ENCODE measurements around the gene CSNK1D. TPM values are rescaled to one million over a fixed set of nuclear protein-coding genes. Genes with fewer than 3 reads are reported as not detected.

CSNK1D gene
- total and polyA plus RNA-seq, 10 of the 15 experiments (the other 5 are each of a cell fraction or from before 2014, with no cell fraction given) = 5.7 to 105 (median 58.1) TPM

DNA sequence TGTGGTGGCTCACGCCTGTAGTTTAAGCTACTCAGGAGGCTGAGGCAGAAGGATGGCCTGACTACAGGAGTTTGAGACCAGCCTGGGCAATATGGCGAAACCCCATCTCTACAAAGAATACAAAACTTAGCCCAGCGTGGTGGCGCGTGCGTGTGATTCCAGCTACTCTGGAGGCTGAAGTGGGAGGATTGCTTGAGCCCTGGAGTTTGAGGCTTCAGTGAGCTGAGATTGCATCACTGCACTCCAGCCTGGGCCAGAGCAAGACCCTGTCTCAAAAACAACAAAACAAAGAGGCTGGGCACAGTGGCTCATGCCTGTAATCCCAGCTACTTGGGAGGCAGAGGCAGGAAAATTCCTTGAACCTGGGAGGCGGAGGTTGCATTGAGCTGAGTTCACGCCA lies 7.0 kb upstream of the CSNK1D start:
- WGBS (ENCODE audit: insufficient coverage, insufficient replicate concordance, low lambda C conversion rate, missing lambda C conversion rate) = 87% methylated on average over 8 of the region's 8 CpGs
- in situ Hi-C loops (cut with MboI) (no loop called here), intact Hi-C loops (cut with micrococcal nuclease; ENCODE audit: unreplicated experiment) (no loop called here)
- Histone ChIP-seq H3K4me1 (ENCODE audit: control insufficient read depth, insufficient read depth, low read length) (no peaks in the 10 kb centered on the region; the same call in 1 of the 2 replicates), H2AFZ (ENCODE audit: control insufficient read depth, low read depth, low read length) (no peak overlapping the region), H3K9me3 (replicated peaks; ENCODE audit: control insufficient read depth, insufficient read depth, low read length) (no peaks in the 10 kb centered on the region), H3K79me2 (ENCODE audit: control insufficient read depth, insufficient read depth, low read length) (no peaks in the 10 kb centered on the region), H3K27ac (ENCODE audit: control insufficient read depth, insufficient read depth) (no peak overlapping the region), H3K27me3 (replicated peaks in 1 of 2; ENCODE audit: control insufficient read depth in 2 of 2, insufficient read depth in 2 of 2, low read length in 1 of 2) (no peaks in the 10 kb centered on the region), H3K4me2 (ENCODE audit: control insufficient read depth, insufficient read depth) (no peak overlapping the region), H3K36me3 (ENCODE audit: control insufficient read depth in 2 of 2, insufficient read depth in 2 of 2, low read length in 1 of 2) (no peaks in the 10 kb centered on the region), H4K20me1 (ENCODE audit: control insufficient read depth, insufficient read depth) (no peaks in the 10 kb centered on the region), H3K9ac (ENCODE audit: control insufficient read depth, insufficient read depth, low read length) (no peak overlapping the region), H3K4me3 (no peak overlapping the region)
- BruUV-seq (replicated peaks) = no TSS peak
- ChIA-PET SMC1A (ENCODE audit: uncharacterized antibody, unreplicated experiment) (interaction anchor here (1.1 kb wide), 1 partner anchor 38 kb away, joined by 3 read pairs; no protein-coding TSS in a partner anchor), POLR2A (no interaction called here), CTCF (no interaction called here), RAD21 (ENCODE audit: unreplicated experiment) (no interaction called here)
- TF ChIP-seq EZH2 (IDR thresholded peaks at IDR 0.05; ENCODE audit: borderline replicate concordance, control insufficient read depth, low read depth, low read length) (no peak), BCL11A (IDR thresholded peaks at IDR 0.05; ENCODE audit: low read depth, low read length) (no peak), CBX5 (IDR thresholded peaks at IDR 0.05; ENCODE audit: low read depth) (no peak), MXI1 (IDR thresholded peaks at IDR 0.05; ENCODE audit: low read depth, low read length) (no peak), HCFC1 (IDR thresholded peaks at IDR 0.05; ENCODE audit: low read length) (no peak), ZNF622 (IDR thresholded peaks at IDR 0.05) (no peak), ZNF384 (IDR thresholded peaks at IDR 0.05; ENCODE audit: borderline replicate concordance, low read depth, low read length) (no peak), BRCA1 (IDR thresholded peaks at IDR 0.05; ENCODE audit: low read depth, low read length) (no peak), PAX5 (IDR thresholded peaks at IDR 0.05; ENCODE audit: borderline replicate concordance, low read depth, low read length) (no peak), HDAC6 (IDR thresholded peaks at IDR 0.05; ENCODE audit: unreplicated experiment) (no peak), RAD21 (IDR thresholded peaks at IDR 0.05; ENCODE audit: insufficient read depth, low read depth, low read length) (no peak), HDGF (IDR thresholded peaks at IDR 0.05) (no peak), STAT1 (conservative IDR thresholded peaks at IDR 0.05) (no peak), RFX5 (IDR thresholded peaks at IDR 0.05; ENCODE audit: low read depth, low read length) (no peak), CBFB (IDR thresholded peaks at IDR 0.05; ENCODE audit: low read depth) (no peak), ZZZ3 (IDR thresholded peaks at IDR 0.05; ENCODE audit: control insufficient read depth, insufficient read length, low read depth) (no peak)
- TF ChIP-seq, protein P1, sequence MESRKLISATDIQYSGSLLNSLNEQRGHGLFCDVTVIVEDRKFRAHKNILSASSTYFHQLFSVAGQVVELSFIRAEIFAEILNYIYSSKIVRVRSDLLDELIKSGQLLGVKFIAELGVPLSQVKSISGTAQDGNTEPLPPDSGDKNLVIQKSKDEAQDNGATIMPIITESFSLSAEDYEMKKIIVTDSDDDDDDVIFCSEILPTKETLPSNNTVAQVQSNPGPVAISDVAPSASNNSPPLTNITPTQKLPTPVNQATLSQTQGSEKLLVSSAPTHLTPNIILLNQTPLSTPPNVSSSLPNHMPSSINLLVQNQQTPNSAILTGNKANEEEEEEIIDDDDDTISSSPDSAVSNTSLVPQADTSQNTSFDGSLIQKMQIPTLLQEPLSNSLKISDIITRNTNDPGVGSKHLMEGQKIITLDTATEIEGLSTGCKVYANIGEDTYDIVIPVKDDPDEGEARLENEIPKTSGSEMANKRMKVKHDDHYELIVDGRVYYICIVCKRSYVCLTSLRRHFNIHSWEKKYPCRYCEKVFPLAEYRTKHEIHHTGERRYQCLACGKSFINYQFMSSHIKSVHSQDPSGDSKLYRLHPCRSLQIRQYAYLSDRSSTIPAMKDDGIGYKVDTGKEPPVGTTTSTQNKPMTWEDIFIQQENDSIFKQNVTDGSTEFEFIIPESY (IDR thresholded peaks at IDR 0.05) = no peak
- TF ChIP-seq, protein P2, sequence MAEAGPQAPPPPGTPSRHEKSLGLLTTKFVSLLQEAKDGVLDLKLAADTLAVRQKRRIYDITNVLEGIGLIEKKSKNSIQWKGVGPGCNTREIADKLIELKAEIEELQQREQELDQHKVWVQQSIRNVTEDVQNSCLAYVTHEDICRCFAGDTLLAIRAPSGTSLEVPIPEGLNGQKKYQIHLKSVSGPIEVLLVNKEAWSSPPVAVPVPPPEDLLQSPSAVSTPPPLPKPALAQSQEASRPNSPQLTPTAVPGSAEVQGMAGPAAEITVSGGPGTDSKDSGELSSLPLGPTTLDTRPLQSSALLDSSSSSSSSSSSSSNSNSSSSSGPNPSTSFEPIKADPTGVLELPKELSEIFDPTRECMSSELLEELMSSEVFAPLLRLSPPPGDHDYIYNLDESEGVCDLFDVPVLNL (IDR thresholded peaks at IDR 0.05; ENCODE audit: low read depth, low read length) = no peak
- TF ChIP-seq, protein P3, sequence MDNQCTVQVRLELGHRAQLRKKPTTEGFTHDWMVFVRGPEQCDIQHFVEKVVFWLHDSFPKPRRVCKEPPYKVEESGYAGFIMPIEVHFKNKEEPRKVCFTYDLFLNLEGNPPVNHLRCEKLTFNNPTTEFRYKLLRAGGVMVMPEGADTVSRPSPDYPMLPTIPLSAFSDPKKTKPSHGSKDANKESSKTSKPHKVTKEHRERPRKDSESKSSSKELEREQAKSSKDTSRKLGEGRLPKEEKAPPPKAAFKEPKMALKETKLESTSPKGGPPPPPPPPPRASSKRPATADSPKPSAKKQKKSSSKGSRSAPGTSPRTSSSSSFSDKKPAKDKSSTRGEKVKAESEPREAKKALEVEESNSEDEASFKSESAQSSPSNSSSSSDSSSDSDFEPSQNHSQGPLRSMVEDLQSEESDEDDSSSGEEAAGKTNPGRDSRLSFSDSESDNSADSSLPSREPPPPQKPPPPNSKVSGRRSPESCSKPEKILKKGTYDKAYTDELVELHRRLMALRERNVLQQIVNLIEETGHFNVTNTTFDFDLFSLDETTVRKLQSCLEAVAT (IDR thresholded peaks at IDR 0.05) = no peak
- TF ChIP-seq, protein P4, sequence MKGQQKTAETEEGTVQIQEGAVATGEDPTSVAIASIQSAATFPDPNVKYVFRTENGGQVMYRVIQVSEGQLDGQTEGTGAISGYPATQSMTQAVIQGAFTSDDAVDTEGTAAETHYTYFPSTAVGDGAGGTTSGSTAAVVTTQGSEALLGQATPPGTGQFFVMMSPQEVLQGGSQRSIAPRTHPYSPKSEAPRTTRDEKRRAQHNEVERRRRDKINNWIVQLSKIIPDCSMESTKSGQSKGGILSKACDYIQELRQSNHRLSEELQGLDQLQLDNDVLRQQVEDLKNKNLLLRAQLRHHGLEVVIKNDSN (IDR thresholded peaks at IDR 0.05; ENCODE audit: borderline replicate concordance, extremely low read length, insufficient read depth, low read depth, low read length) = no peak
- FAIRE-seq = no peak
- no peak for DNase-seq (ENCODE audit: low read depth, low spot score)
- ATAC-seq = no peak

Data from GM12878 (cell line).